SK-N-MC (cell line): ENCODE results near the gene LTO1.

Experiments used
- DNase-seq: peaks from one replicate; pipeline ENCODE4 v3.0.0-alpha.2; 2011; ENCODE audit warnings: low read depth, low spot score
- H3K27ac ChIP-seq: fragments of 200-600 bp; sonication (generic); 2 replicates; pipeline ENCODE4 v1.5.1; 2016; ENCODE audit warnings: mixed run types
- H3K36me3 ChIP-seq: fragments of 200-600 bp; sonication (generic); 2 replicates; pipeline ENCODE4 v1.6.1; 2017; ENCODE audit warnings: antibody characterized with exemption, low read length, mixed read lengths; ENCODE audit not compliant: insufficient read depth
- H3K4me3 ChIP-seq: fragments of 200-600 bp; sonication (generic); 2 replicates; pipeline ENCODE4 v1.5.1; 2016
- H3K9ac ChIP-seq: fragments of 200-600 bp; sonication (generic); 2 replicates; pipeline ENCODE4 v1.8.0; 2017; ENCODE audit warnings: mixed run types, mixed read lengths; ENCODE audit not compliant: insufficient read length
- H3K9me3 ChIP-seq: fragments of 200-600 bp; sonication (generic); 2 replicates; pipeline ENCODE4 v1.6.1; 2017; ENCODE audit warnings: low read depth, mild to moderate bottlenecking, antibody characterized with exemption, low read length, moderate library complexity, mixed read lengths
- EZH2 ChIP-seq: fragments of 200-600 bp; sonication (generic); IDR thresholded peaks from one replicate; pipeline ENCODE4 v1.6.1; 2017; ENCODE audit warnings: antibody characterized with exemption
- FOXP2 ChIP-seq: optimal IDR thresholded peaks from 2 replicates; pipeline ENCODE3; 2011; ENCODE audit warnings: mild to moderate bottlenecking, moderate library complexity; ENCODE audit not compliant: insufficient read depth; ENCODE audit errors: extremely low read length, control extremely low read depth
- POLR2AphosphoS5 ChIP-seq: IDR thresholded peaks from 2 replicates; pipeline ENCODE4 v1.6.1; 2012; ENCODE audit warnings: mild to moderate bottlenecking, low read depth, low read length, borderline replicate concordance

Gene LTO1

DNA sequence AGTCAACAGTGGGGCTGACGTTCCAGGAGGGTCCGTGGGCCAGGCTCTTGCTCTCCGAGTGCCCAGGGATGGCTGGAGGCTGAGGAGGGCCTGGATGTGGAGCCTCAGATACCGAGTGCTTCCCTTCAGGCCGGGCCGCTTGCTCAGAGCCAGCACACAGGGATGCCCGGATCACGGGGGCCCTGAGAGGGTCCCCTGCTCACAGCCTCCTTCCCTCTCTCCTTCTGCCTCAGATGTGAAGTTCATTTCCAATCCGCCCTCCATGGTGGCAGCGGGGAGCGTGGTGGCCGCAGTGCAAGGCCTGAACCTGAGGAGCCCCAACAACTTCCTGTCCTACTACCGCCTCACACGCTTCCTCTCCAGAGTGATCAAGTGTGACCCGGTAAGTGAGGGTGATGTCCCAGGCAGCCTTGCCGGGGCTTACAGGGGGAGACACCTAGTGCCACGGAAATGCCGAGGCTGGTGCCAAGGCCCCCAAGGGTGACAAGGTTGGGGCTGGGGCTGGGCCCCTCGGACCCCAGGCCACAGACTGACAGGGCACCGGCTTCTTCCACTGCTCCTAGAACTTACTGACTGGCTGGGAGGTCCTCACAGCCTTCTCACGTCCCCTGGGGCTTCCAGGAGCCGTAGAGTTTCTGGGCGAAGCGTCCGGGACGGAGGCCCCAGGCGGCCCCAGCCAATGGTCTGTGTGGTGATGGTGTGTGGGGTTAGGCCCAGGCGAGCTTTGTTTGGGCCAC is 27.2 kb downstream of the LTO1 start:
- TF ChIP-seq FOXP2 (no peak), POLR2AphosphoS5 (peak; percentile 66)
- Histone ChIP-seq H3K9me3 (no peaks in the 10 kb centered on the region), H3K9ac (peak overlapping the region; percentile 3), H3K4me3 (peak overlapping the region; percentile 99), H3K36me3 (peaks cover 100% of the 10 kb centered on the region), H3K27ac (peak overlapping the region; percentile 98)
- no peak for DNase-seq

DNA sequence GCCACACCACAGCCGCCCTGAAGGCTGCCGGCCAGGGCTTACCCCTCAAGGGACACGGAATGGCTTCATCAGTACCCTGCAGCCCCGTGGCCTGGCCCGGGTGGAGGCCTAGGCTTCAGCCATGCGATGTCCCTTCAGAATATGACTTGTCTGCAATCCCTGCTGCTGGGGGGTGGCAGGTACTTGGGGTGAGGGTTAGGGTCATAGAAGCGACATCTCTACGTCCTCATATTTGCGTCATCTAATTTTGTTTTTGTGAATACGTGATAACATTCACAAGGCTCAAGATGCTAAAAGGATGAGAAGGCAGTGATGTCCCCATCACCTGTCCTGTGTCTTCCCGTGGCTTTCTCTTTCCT is 27.8 kb downstream of the LTO1 start:
- Histone ChIP-seq H3K27ac (peak overlapping the region; percentile 98), H3K36me3 (peaks cover 99% of the 10 kb centered on the region), H3K9ac (peak overlapping the region; percentile 99), H3K9me3 (no peaks in the 10 kb centered on the region), H3K4me3 (peak overlapping the region; percentile 99)
- no peak for DNase-seq
- no peak for TF ChIP-seq FOXP2
- TF ChIP-seq EZH2, result no peak
- TF ChIP-seq POLR2AphosphoS5, result no peak

DNA sequence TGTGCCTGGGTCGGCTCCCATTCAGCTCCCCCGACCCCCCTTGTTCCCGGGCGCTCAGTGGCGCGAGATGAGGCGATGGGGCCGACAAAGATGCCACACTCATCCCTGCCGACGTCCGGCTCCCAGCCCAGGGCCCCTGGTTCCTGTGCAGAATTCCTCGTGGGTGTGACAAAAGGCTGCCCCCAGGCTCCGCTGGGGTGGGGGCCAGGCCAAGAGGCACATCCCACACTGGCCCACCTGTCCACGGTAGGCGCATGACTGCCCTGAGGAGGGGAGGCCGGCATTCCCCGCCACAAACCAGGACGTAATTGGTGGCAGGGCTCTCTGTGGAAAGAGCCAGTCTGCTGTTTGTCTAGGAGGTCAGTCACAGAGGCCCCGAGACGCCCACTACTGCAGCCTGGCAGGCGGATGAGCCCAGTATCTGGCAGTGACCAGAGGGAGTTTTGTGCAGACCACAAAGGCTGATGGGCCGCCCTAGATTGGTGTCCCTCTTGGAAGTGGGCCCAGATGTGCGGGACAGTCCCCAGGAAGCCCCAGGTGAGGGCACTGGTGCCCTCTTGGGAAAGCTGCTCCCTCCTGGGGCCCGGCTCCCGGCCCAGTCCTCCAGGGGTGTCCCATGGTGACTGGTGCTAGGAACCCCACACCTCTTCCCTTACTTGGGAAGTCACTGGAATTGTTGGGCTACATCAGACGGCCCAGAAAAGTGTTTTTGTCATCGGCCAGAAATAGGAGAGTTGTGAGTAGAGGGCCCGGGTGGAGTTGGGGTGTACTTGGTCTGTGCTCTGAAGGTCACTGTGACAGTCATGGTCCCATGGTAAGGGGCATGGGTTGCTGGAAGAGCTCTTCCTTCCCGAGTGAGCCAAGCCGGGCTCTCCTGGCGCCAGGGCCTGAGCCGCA is 28.4 kb downstream of the LTO1 start:
- Histone ChIP-seq H3K9ac (peak overlapping the region; percentile 99), H3K27ac (peak overlapping the region; percentile 98), H3K36me3 (peaks cover 96% of the 10 kb centered on the region), H3K4me3 (peak overlapping the region; percentile 99), H3K9me3 (no peaks in the 10 kb centered on the region)
- TF ChIP-seq FOXP2 (no peak), EZH2 (no peak), POLR2AphosphoS5 (peak; percentile 82)
- DNase-seq, result no peak

DNA sequence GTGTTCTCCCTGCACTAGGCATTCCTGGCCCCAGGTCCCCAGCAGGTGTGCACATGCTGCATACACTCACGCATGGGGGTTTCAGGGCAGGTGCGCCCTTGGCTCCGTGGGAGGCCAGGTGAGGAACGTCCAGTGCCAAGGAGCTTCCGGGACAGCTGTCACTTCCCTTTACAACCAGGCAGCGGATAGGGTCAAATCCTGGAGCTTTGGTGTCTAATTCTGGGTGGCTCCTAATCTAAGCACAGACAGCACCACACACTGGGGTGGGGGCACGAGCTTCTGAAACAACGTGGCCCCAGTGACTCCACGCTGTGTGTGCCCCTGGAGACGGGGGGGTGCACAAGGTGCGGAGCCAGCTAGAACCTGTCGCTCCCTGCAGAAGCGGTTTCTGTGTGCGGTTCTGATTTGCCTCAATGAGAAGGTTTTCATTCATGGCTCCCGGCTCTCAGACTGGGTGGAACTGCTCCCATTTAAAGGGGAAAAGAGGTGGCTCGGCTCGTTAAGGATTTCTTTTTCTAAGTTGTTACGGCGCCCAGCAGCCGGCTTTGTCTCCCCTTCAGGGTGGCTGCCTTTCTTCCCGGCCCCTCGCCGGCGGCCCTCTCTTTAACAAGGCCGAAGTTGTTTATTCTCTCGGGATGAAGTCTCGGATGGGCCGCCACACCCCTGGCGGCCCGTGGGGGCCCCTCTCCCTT is 29.2 kb downstream of the LTO1 start:
- TF ChIP-seq EZH2, result no peak
- peak; percentile 64 for TF ChIP-seq POLR2AphosphoS5
- TF ChIP-seq FOXP2, result no peak
- Histone ChIP-seq H3K4me3 (peak overlapping the region; percentile 99), H3K9ac (peak overlapping the region; percentile 99), H3K27ac (peak overlapping the region; percentile 98), H3K36me3 (peaks cover 88% of the 10 kb centered on the region), H3K9me3 (no peaks in the 10 kb centered on the region)
- DNase-seq, result no peak

DNA sequence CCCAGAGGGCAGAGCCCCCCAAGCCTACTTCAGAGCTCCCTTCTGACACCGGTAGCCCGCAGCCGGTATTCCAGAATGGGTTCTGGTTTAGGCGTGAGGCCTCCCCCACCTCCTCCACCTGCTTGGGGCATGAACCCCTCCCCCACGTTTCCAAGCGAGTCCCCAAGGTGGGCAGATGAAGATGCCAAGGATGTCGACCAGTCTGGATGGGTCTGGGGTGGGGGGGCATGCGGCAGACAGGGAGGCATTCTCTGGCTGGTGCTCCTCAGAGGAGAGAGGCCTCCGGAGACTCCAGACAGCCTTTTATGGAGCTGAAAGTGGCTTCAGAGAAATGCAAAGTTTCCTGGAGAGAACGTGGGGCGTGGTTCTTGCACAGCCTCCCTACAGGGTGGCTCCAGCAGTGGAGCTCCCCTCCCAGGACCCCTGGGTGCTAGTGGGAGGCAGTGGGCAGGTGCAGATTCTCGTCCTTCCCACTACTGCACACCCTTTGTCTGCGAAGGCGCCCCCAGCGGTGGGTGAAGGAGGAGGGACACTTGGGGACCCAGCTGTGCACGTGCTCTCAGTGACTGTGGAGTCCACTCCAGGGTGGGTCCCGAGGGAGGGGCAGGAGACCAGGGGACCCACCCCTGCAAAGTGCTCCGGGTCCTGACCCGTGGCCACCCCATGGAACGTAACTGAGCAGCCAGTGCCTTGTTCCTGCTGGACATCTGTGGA is 30.0 kb downstream of the LTO1 start:
- Histone ChIP-seq H3K9me3 (no peaks in the 10 kb centered on the region), H3K27ac (peak overlapping the region; percentile 98), H3K9ac (peak overlapping the region; percentile 99), H3K4me3 (peak overlapping the region; percentile 99), H3K36me3 (peaks cover 80% of the 10 kb centered on the region)
- TF ChIP-seq FOXP2 (no peak), EZH2 (no peak), POLR2AphosphoS5 (no peak; the same call in 1 of the 2 replicates)
- DNase-seq, result no peak

DNA sequence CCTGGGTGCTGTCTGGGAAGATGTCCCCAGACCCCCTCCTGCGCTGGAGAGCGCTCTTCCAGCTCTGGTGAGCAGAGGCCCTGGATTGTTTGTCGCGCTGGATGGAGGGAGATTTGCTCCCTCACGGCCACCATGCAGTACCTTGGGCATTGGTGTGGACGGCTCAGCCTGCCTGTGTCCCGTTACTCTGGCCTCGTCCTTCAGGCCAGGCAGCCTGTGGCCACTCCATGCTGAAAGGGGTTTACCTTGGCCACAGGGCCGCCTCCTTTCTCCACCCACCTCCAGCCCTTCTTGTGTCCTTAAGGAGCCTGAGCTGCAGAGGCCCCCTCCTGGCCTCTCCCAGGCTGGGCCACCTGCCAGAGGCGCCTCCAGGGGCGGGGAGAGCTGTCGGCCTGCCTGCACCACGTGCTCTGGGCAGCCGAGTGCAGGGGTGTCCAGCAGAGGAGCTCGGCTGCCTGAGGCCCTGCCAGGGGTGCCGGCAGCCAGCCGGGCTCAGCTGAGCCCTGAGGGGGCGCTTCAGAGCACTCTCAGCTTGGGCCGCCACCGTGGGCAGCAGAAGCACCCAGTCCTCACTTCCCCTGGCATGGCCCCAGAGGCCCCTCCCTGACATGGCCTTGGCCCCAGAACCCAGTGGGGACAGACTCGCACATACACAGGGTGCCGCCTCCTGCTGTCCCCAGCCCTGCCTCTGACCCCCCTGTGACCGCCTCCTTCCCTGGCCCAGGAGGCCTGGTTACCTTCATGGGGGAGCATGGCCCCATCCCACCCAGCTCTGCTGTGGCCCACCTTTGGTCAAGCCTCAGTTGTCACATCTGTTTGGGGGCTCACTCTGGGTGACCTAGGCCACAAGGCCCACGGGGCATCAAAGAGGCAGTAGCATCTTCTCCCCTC is 30.8 kb downstream of the LTO1 start:
- no peaks in the 10 kb centered on the region for H3K9me3 ChIP-seq
- peaks cover 72% of the 10 kb centered on the region for H3K36me3 ChIP-seq
- H3K9ac ChIP-seq, result peak overlapping the region; percentile 99
- peak; percentile 22; the same call in 1 of the 2 replicates for TF ChIP-seq POLR2AphosphoS5
- no peak for TF ChIP-seq FOXP2
- peak overlapping the region; percentile 99 for H3K4me3 ChIP-seq
- DNase-seq, result no peak
- peak overlapping the region; percentile 98 for H3K27ac ChIP-seq

- H3K9ac ChIP-seq, result peak overlapping the region; percentile 99
- peaks cover 65% of the 10 kb centered on the region for H3K36me3 ChIP-seq
- no peaks in the 10 kb centered on the region for H3K9me3 ChIP-seq
- H3K27ac ChIP-seq, result peak overlapping the region; percentile 98
- TF ChIP-seq EZH2 (no peak), POLR2AphosphoS5 (peak; percentile 12; the same call in 1 of the 2 replicates)
- DNase-seq, result no peak
- peak overlapping the region; percentile 99 for H3K4me3 ChIP-seq
Measured at GRCh38 chr11:69643646-69644045, 31.5 kb downstream of the LTO1 start.
